Activated CD4-positive, alpha-beta T cell treated with anti-CD3 and anti-CD28 coated beads, Interleukin-2, amount 50 U/mL, for 24 hours (primary cell): ENCODE results near the gene ZNF48.

Source experiments
- DNase-seq, 2 donors: peaks; one replicate each; pipeline ENCODE4 v3.0.0-alpha.2; 2020; ENCODE audit warnings: low read depth in 1 of 2, low spot score in 1 of 2

ZNF48 gene

DNA sequence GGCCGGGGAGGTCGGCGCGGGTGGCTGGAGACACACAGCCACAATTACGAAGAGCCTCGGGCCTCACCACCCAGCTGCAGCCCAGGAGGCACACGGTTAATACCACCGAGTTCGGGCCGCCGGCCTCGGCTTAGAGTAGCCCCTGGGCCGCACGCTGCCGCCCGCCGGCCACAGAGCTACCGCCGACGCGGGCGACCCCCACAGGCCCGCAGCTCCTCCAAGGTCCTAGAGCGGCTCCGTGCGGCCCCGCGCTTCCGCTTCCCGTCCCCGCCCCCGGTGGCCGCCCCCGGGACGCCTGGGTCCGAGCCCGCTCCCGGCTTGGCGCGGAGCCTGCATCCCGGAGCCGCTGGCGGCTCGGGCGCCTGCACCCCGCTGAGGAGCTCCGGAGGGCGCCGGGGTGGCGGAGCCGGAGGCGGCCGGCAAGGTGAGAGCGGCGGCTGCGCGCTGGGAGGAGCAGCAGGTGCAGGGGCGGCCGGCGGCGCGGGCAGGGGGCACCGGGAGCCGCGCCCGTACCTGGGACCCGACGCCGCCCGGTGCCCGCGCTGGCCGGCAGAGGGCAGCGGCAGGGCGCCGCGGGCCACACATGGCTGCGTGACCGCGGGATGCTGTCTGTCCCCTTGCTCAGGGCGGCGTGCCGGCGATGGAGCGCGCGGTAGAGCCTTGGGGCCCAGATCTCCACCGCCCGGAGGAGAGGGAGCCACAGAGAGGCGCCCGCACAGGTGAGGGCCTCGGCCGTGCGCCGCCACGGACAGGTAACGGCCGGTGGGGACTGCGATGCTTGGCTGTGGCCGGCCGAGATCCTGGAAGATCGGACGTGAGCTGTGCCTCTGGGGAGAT is at the start of gene ZNF48:
Gene ZNF48 (plus strand): TSS at position 266 of the 837 bp plus-strand sequence. CDS start 375 bp downstream, at position 641.
- DNase-seq, result no peak

DNA sequence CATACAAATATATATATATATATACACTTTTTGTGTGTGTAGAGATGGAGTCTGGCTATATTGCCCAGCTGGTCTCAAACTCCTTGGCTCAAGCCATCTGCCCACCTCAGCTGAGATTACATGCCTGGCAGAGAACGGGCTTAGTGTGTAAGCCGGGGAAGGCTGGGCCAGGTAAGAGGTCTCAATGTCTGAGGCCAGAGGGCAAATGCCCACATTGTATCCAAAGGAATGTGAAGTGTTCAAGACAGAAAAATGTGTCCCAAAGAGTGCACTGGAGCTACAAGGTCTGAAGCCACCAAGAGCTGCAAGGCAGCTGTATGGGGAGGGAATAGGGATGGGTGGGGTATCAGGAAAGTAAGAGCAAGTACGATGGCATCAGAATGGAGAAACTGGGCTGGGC is 48.9 kb upstream of the ZNF48 start:
- no peak for DNase-seq

DNA sequence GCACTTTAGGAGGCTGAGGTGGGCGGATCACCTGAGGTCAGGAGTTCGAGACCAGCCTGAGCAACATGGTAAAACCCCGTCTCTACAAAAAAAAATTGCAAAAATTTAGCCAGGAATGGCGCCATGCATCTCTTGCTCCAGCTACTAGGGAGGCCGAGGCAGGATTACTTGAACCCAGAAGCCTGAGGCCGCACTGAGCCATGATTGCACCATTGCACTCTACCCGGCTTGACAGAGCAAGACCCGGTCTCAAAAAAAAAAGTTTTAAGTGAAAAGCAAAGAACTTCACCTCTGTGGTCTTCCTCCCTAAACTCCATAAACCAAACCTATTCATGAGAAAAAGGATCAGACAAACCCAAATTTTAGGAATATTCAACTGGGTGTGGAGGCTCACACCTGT is 47.1 kb upstream of the ZNF48 start:
- no peak for DNase-seq

DNA sequence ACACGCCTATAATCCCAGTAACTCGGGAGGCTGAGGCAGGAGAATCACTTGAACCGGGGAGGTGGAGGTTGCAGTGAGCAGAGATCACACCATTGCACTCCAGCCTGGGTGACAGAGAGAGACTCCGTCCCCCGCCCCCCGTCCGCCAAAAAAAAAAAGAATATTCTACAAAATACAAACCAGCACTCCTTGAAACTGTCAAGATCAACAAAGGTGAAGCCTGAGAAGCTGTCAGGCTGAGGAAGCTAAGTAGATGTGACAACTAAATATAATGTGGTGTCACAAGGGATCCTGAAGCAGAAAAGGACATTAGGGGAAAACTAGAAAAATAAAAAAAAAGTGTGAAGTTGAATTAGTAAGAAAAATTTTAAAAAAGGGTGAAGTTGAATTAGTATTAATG is 46.3 kb upstream of the ZNF48 start:
- no peak for DNase-seq

DNA sequence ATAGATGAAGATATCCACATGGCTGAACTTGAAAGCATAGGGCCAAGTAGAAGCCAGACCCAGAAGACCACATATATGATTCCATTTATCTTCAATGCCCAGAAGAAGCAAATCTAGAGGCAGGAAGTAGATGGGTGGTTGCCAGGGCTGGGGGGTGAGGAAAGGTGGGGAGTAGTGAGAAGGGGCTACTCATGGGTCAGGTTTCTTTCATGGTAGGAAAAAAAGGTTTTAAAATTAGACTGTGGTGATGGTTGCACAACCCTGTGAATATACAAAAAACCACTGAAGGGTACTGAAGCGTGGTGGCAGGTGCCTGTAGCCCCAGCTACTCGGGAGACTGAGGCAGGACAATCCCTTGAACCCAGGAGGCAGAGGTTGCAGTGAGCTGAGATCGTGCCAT is 45.5 kb upstream of the ZNF48 start:
- no peak for DNase-seq

DNA sequence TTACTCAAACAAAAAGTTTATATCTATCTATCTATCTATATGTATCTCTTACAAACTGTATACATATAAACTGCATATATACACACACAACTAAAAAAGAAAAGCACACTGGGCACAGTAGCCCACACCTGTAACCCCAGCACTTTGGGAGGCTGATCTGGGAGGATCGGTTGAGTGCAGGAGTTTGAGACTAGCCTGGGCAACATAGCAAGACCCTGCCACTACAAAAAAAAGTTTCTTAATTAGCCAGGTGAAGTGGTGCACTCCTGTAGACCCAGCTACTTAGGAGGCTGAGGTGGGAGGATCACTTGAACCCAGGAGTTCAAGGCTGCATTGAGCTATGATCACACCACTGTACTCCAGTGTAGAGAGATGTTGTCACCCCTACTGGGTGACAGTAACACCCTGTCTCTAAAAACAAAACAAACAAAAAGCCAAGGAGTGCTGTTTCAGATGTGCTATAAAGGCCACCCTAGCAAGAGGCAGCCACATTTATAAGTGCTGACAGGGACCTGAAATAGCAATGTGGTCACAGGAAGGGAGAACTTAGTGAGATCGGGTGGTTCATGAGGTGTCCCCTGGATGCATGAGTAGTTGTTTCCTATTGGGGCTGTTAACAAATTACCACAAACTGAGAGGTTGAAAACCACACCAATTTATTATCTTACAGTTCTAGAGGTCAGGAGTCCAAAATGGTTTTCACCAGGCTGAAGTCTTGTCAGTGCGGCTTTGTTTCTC is 44.9 kb upstream of the ZNF48 start:
- DNase-seq, result no peak

DNA sequence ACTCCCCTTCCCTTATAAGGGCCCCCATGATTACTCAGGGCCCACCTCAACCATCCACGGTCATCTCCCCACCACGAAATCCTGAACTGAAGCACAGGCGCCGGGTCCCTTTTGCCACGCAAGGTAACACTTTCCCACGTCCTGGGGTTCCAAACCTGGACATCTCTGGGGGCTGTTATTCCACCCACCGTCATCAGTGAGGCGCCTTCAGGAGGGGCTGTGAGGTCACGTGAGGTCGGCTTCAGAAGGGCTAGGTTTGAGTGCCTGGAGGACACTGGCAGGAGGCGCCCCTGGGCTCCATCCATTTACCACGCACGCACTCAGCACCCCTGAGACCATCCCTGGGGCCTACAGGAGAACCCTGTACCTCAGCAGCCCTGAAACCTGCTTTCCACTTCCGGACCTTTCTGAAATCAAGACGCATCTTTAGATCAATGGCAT is 44.2 kb upstream of the ZNF48 start:
- no peak for DNase-seq

DNA sequence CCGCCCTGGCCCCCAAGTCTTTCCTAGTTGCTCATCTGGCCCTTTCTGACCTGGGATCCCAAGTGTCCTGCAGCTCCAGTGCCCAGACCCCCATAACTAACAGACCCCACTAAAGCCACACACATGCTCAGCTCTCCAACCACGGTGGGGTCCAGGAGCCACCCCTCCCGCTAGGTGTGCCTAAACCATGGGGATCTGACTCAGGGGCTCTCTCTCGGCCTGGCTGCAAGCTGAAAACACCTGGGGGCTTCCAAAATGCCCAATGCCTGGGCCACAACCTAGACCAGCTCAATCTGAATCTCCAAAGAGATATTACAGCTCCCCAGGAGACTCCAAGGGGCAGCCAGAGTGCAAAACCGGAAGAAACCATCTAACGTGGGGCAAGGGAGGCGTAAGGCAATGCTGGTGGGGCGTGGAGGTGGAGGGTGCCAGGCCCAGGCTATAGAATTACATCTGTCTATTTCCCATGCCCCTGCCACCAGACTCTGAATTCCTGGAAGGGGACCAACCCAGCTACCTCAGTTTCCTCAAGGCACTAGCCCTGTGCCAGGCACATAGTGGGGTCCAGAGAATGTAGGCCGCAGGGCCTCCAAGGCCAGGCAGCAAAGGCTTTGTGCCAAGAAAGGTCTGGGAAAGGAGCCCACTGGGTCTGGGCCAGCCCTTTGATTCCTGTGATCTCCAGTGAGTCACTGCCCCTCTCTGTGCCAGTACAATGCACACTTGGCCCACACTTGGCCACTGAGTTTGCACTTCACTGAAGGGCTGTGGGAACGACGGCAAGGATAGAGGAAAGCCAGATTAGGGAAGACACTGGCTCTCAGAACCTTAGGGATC is 43.4 kb upstream of the ZNF48 start:
- no peak for DNase-seq

DNA sequence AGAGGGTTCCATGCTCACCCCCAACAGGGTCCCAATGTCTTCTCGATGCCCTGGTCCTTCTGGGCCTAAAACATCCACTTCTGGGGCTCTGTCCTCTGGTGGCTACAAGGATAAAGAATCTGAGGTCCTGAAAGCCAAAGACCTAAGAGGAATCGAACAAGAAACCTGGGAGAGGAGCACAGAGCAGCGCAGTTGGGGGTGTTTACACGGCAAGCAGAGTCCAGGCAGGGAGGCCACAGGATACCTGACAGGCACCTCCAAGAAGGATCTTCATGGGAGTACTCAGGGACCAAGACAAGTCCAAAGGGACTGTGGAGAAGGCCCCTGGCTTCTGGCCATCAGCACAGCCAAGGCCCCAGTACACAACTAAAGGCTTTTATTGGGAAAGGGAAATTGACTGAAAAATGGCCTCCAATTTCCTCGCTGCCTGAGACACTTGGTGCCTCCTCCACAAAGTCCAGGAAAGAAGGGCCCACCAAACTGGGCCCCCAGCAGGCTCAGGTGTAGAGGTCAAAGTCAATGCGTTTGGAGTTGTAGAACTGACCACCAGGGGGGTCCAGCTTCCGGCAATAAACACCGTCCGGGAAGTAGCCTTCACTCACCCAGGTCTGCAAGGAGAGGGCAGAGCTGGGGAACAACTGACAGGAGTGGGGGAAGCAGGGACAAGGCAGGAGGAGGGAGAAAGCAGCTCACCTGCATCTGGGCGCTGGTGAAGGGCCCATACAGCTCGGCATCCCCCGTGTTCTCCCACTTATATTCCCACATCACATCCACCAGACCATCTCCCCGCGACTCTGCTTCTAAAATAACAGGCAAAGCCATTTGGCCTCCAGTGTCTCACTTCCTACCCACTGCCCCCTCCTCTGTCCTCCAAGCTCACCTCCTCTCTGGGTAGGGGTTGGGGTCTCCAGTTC is 42.5 kb upstream of the ZNF48 start:
- no peak for DNase-seq

DNA sequence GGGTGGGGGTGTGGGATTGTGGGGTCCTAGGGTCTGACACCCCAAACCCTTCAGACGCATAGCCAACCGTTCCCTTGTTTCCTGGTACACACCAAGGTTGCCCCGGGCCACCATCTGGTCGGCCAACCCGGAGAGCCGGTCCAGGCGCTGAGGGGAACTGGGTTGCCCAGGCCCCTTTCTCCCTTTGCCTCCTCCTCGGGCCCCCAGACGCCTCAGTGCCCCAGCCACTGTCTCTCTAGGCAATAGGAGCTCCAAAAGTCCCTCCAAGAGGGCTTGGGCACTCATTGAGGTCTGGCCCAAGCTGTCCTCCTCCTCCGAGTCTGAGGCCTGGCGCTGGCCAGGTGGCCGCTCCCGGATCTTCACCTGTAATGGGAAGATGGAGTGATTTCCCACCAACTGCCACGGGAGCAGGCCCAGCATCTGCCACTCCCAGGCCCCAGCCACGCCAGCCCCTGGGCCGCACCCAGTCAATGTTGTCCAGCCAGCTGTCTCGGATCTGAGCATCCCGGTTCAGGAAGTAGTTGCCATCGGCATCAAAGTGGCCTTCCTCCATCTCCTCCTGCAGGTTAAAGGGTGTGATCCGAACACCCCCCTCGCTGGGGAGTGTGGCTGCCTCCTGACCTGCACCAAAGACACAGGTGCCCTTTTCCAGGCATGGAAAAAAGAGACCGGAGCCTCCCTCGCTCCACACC is 41.6 kb upstream of the ZNF48 start:
- no peak for DNase-seq

DNA sequence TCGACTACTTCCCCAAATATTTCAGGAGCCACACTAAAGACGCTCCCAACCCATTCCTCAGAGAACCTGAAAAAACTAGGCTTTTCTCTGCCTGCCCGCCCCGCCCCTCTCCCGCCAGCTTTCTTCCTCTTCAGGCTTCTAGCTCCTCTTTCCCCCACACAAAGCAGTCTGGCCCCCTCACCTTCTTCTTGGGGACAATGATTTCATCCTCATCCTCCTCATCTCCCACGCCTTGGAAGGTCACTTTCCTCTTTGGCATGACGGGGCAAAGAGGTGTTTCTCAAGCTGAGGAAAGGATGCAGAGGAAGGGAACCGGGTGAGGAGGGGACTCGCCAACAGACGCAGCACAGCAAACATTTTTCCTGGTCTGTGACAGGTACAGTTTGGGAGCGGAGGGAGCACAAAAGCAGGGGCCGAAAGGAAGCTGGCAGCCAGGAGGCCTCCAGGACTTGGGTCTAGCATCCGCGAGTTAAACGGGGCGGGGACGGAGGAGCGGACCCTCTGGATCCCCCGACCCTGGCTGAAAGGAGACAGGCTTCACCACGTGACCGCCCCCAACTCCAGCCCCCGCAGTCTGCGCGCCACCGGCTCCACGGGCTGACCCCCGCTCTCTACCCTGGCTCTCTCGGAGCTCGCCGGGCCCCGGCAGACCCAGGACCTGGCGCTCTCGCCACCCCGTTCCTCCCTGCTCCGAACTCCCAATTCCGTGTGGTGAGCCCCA is 40.6 kb upstream of the ZNF48 start:
- DNase-seq, result no peak

DNA sequence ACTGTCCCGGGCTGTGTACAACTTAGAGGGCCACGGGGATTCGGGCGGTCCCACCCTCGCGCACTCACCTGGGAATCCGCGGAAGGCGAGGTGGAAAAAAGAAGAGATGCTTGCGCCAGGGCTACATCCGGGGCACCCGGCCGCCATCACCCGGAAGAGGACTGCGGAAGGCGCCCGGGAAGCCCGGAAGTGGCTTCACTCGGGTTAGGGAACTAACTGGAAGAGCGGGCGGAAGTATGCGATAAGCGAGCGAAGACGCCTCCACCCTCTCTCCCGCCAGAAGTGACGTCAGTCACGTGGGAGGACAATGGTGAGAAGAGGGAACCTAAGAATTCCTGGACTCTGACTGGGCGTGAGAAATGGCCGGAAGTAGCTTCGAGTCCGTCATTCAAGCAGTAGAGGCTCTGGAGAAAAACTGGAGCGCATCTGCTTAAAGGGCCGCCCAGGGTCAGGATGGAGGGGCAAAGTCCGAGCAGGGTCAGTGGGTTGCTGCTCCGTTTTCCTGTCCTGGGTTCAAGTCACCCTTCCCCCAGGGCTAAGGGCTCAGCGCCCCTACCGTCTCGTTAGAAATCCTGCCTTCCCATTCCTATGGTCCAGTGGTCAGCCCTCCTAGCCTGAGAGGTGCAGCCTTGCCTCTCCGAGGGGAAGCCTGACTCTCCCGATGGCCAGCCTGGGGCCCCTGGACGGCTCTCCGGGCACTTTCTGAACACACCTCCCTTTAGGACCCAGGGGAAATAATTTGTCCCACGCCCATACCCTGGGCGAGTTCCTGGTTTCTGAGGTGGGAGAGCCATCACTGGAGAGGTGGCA is 39.9 kb upstream of the ZNF48 start, which contains the start of gene CD2BP2:
Gene CD2BP2 (minus strand): TSS at position 165 of the 810 bp plus-strand sequence. CDS start 627 bp downstream, outside the sequence.
- peak; percentile 65 to 86 for DNase-seq

DNA sequence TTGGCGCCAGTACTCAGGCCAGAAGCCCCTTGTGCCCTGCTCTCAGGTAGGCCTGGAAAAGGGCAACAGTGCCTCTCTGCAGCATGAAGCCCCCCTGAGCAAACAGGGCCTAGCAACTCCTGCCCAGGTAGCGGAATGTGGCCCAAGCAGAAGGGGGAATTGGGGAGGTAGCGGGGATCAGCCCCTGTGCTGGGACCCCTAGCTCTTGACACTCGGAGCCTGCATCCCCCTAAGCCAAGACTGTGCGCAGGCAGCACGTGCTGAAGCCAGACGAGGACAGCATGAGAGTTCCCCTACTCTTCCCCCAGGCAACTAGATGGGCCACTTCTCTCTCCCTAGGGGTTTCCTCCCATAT is 39.3 kb upstream of the ZNF48 start:
- no peak for DNase-seq

DNA sequence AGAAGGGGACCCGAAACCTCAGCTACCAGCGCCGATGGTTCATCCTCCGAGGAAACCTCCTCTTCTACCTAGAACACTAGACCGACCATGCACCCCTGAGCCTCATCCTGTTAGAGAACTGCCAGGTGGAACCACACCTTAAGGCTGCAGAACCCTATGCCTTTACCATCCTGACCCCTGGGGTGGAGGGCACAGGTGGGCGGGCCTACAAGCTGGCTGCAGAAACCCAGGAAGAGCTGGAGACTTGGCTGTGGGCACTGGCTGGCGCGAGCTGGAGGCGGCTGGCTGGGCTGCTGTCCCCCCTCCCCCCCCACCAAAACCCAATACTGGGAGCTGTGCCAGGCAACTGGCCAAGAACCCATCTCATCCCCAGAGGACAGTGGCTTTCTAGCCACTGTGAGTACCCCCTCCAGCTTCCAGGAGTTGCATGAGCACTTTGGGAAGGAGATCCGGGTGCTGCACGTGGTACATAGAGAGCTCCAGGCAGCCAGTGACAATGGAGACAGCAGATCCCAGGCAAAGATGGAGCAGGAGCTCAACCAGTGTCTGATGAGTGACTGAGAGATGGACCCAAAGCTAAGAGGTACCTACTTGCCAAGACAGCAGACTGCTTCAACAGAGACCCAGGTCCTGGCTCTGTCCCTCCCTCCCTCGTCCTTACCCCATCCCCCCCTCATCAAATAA is 38.7 kb upstream of the ZNF48 start:
- DNase-seq, result no peak

DNA sequence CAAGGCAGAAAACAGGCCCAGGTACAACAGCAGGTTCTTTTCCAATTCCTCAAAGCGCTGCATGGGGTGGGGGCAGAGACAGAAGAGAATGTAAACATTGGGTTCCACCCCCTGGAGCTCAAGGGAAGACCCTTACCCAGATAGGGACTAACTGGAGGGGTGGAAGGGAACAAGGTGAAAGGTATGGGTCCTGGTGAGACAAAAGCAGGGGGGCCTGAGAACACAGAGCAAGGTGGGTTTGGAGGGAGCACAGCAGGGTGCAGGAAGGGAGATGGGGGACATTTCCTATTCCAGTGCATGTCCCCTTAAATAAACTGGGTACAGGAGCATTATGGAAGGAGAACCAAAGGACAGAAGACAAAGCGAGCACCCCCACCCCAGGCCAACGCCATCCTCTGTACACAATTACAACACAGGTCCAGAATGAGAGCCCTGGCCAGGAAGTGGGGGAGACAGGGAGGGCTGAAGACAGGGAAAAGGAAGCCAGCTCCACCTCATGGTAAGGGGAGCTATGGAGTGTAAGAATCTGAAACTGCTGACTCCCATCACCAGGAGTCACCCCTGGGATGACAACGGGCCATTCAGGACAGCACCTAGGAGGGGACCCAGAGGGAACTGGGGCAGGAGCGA is 38.0 kb upstream of the ZNF48 start:
- no peak for DNase-seq

DNA sequence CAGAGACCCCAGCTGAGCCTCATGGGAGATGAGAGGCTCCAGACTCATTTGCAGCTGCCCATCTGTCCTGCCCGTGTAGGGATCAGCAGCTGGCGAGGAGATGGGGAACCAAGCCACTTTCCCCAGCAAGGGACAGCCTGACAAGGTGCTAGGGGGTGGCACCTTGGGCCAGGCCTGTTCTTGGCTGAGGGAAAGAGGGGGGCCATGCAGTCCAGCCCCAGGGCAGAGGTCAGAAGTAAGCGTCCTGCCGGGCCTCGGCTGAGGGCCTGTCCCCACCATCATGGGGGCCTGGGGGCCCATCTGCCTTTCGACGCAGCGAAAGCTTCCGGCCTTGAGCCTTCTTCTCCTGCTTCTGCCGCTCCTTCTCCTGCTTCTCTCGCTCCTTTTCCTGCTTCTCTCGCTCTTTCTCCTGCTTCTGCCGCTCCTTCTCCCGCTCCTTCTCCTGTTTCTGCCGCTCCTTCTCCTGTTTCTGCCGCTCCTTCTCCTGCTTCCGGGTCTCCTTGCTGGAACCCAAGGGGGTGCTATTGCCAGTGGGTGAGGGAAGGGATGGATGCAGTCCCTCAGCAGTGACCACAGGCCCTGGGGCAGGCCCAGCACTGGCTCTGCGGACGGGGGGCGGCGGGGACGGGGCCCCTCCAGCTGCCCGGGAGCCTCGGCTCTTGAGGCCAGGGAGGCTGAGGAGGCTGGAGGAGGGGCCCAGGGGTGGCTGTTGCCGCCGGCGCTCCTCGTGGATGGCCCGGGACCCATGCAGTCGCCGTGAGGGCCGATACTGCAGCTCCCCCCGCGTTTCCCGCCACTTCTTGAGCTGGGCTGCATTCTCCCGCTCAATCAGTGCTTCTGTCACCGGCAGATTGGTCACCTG is 37.3 kb upstream of the ZNF48 start:
- no peak for DNase-seq
